GM12892 (cell line): ENCODE data around the gene C1QTNF9.

ENCODE experiments used
- POLR2A ChIP-seq: IDR thresholded peaks from 2 replicates; pipeline ENCODE4 v1.6.1; 2011; ENCODE audit warnings: low read depth, low read length, control low read depth
- POLR2AphosphoS5 ChIP-seq: IDR thresholded peaks from 2 replicates; pipeline ENCODE4 v1.6.1; 2011; ENCODE audit warnings: low read depth, low read length, control low read depth
- TAF1 ChIP-seq: IDR thresholded peaks from 2 replicates; pipeline ENCODE4 v1.6.1; 2011; ENCODE audit warnings: low read depth, mild to moderate bottlenecking, control low read depth, low read length, borderline replicate concordance

DNA sequence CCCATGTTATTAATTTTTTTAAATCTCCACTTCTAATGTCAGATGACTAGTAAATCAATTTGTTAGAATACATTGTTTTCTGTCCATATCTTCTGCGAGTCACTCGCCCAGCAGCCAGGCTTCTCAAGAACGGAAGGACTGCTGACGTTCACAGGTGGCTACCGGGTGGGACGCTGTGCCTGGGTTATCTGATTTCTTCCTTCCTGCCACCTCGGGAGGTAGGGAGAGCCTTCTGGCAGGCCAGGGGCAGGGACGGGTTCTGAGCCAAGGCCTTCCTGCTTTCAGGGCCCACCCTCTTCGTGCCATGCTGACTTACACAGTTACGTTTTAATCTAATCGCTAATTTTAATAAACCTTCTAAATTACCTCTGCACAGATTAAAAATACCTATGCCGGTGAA is 7.9 kb upstream of the C1QTNF9 start:
- TF ChIP-seq POLR2AphosphoS5 (no peak), POLR2A (no peak), TAF1 (no peak)
